ENCODE measurements around the gene CETN3.

The CETN3 gene

GRCh38 chr5:90356176-90356575, 53.4 kb downstream of the CETN3 start:
- H3K4me3 ChIP-seq: no peak overlapping the region
- TF ChIP-seq CTCF (IDR thresholded peaks at IDR 0.05): no peak
- no peak for DNase-seq (ENCODE audit: low spot score)
- H3K27ac ChIP-seq: no peak overlapping the region

GRCh38 chr5:90355635-90356034, 53.9 kb downstream of the CETN3 start:
- Histone ChIP-seq H3K27ac (no peak overlapping the region), H3K4me3 (no peak overlapping the region)
- DNase-seq (ENCODE audit: low spot score): no peak
- TF ChIP-seq CTCF (IDR thresholded peaks at IDR 0.05): no peak

GRCh38 chr5:90353254-90353653, 56.3 kb downstream of the CETN3 start:
- DNase-seq (ENCODE audit: low spot score): no peak

GRCh38 chr5:90351101-90351500, 58.5 kb downstream of the CETN3 start:
- Histone ChIP-seq H3K27ac (no peak overlapping the region), H3K4me3 (no peak overlapping the region)
- DNase-seq (ENCODE audit: low spot score): no peak
- TF ChIP-seq CTCF (IDR thresholded peaks at IDR 0.05): no peak

More at GRCh38 chr5:90353254-90353653, 56.3 kb downstream of the CETN3 start:
- TF ChIP-seq CTCF (IDR thresholded peaks at IDR 0.05): no peak
- Histone ChIP-seq H3K27ac (no peak overlapping the region), H3K4me3 (no peak overlapping the region)

- DNase-seq (ENCODE audit: low spot score): no peak
- TF ChIP-seq CTCF (IDR thresholded peaks at IDR 0.05): no peak
- H3K4me3 ChIP-seq: no peak overlapping the region
- no peak overlapping the region for H3K27ac ChIP-seq
These were observed 62.1 kb downstream of the CETN3 start for GRCh38 chr5:90347462-90347861.

GRCh38 chr5:90345684-90346083, 63.9 kb downstream of the CETN3 start:
- DNase-seq (ENCODE audit: low spot score): no peak
- no peak overlapping the region for H3K27ac ChIP-seq

More at GRCh38 chr5:90345684-90346083, 63.9 kb downstream of the CETN3 start:
- no peak for TF ChIP-seq CTCF (IDR thresholded peaks at IDR 0.05)
- no peak overlapping the region for H3K4me3 ChIP-seq

Measured in coronary artery (tissue), 2 donors.